Measurements from ENCODE around the gene PNPLA3.

The PNPLA3 gene

GRCh38 chr22:43976861-43977795 is 53.5 kb downstream of the PNPLA3 start:
- H3K9ac ChIP-seq: no peak overlapping the region
- H4K20me1 ChIP-seq (ENCODE audit: insufficient read depth): no peaks in the 10 kb centered on the region
- no peaks in the 10 kb centered on the region for H3K4me1 ChIP-seq (ENCODE audit: low read depth, poor library complexity, severe bottlenecking)
- no peak overlapping the region for H3K4me2 ChIP-seq
- no peak for TF ChIP-seq CTCF (conservative IDR thresholded peaks at IDR 0.05; ENCODE audit: low read depth, low read length)
- no peak overlapping the region for H3K4me3 ChIP-seq (IDR thresholded peaks at IDR 0.05; ENCODE audit: insufficient read depth, low read depth, low read length)
- H3K27me3 ChIP-seq (ENCODE audit: insufficient read depth, low read depth): no peaks in the 10 kb centered on the region
- no peak overlapping the region for H2AFZ ChIP-seq (ENCODE audit: low read depth)
- H3K36me3 ChIP-seq (ENCODE audit: insufficient read depth): no peaks in the 10 kb centered on the region
- no peaks in the 10 kb centered on the region for H3K79me2 ChIP-seq (ENCODE audit: insufficient read depth, low read depth)
- H3K27ac ChIP-seq: no peak overlapping the region

GRCh38 chr22:43978558-43978957 is 55.0 kb downstream of the PNPLA3 start:
- TF ChIP-seq CTCF (conservative IDR thresholded peaks at IDR 0.05; ENCODE audit: low read depth, low read length): no peak
- Histone ChIP-seq H3K27ac (no peak overlapping the region), H3K27me3 (ENCODE audit: insufficient read depth, low read depth) (no peaks in the 10 kb centered on the region), H3K9ac (no peak overlapping the region), H3K4me2 (no peak overlapping the region), H3K36me3 (ENCODE audit: insufficient read depth) (no peaks in the 10 kb centered on the region), H4K20me1 (ENCODE audit: insufficient read depth) (no peaks in the 10 kb centered on the region), H2AFZ (ENCODE audit: low read depth) (no peak overlapping the region), H3K4me3 (IDR thresholded peaks at IDR 0.05; ENCODE audit: insufficient read depth, low read depth, low read length) (no peak overlapping the region), H3K79me2 (ENCODE audit: insufficient read depth, low read depth) (no peaks in the 10 kb centered on the region), H3K4me1 (ENCODE audit: low read depth, poor library complexity, severe bottlenecking) (no peaks in the 10 kb centered on the region)

- no peaks in the 10 kb centered on the region for H3K36me3 ChIP-seq (ENCODE audit: insufficient read depth)
- no peaks in the 10 kb centered on the region for H4K20me1 ChIP-seq (ENCODE audit: insufficient read depth)
- H3K4me1 ChIP-seq (ENCODE audit: low read depth, poor library complexity, severe bottlenecking): no peaks in the 10 kb centered on the region
- H3K27me3 ChIP-seq (ENCODE audit: insufficient read depth, low read depth): no peaks in the 10 kb centered on the region
- no peak for TF ChIP-seq CTCF (conservative IDR thresholded peaks at IDR 0.05; ENCODE audit: low read depth, low read length)
- no peak overlapping the region for H3K4me2 ChIP-seq
- H3K79me2 ChIP-seq (ENCODE audit: insufficient read depth, low read depth): no peaks in the 10 kb centered on the region
- no peak overlapping the region for H3K4me3 ChIP-seq (IDR thresholded peaks at IDR 0.05; ENCODE audit: insufficient read depth, low read depth, low read length)
- no peak overlapping the region for H2AFZ ChIP-seq (ENCODE audit: low read depth)
- no peak overlapping the region for H3K9ac ChIP-seq
- H3K27ac ChIP-seq: no peak overlapping the region
These were observed 57.0 kb downstream of the PNPLA3 start for GRCh38 chr22:43980579-43980978.

GRCh38 chr22:43980996-43981395 is 57.4 kb downstream of the PNPLA3 start:
- Histone ChIP-seq H3K4me2 (no peak overlapping the region), H3K4me1 (ENCODE audit: low read depth, poor library complexity, severe bottlenecking) (no peaks in the 10 kb centered on the region), H3K36me3 (ENCODE audit: insufficient read depth) (no peaks in the 10 kb centered on the region), H2AFZ (ENCODE audit: low read depth) (no peak overlapping the region), H3K79me2 (ENCODE audit: insufficient read depth, low read depth) (no peaks in the 10 kb centered on the region), H3K27ac (no peak overlapping the region), H4K20me1 (ENCODE audit: insufficient read depth) (no peaks in the 10 kb centered on the region), H3K4me3 (IDR thresholded peaks at IDR 0.05; ENCODE audit: insufficient read depth, low read depth, low read length) (no peak overlapping the region), H3K9ac (no peak overlapping the region), H3K27me3 (ENCODE audit: insufficient read depth, low read depth) (no peaks in the 10 kb centered on the region)
- no peak for TF ChIP-seq CTCF (conservative IDR thresholded peaks at IDR 0.05; ENCODE audit: low read depth, low read length)
